SW480 (cell line): ENCODE results near the gene LASP1.
"Not testable (repeated sequence)": the region's sequence is repeated elsewhere in the genome, so short reads cannot be mapped to it uniquely, and the experiment has no call there.

Source experiments
- DNase-seq: peaks from one replicate; pipeline ENCODE4 v3.0.0-alpha.2; 2016; ENCODE audit warnings: low spot score

Gene LASP1, protein sequence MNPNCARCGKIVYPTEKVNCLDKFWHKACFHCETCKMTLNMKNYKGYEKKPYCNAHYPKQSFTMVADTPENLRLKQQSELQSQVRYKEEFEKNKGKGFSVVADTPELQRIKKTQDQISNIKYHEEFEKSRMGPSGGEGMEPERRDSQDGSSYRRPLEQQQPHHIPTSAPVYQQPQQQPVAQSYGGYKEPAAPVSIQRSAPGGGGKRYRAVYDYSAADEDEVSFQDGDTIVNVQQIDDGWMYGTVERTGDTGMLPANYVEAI

DNA sequence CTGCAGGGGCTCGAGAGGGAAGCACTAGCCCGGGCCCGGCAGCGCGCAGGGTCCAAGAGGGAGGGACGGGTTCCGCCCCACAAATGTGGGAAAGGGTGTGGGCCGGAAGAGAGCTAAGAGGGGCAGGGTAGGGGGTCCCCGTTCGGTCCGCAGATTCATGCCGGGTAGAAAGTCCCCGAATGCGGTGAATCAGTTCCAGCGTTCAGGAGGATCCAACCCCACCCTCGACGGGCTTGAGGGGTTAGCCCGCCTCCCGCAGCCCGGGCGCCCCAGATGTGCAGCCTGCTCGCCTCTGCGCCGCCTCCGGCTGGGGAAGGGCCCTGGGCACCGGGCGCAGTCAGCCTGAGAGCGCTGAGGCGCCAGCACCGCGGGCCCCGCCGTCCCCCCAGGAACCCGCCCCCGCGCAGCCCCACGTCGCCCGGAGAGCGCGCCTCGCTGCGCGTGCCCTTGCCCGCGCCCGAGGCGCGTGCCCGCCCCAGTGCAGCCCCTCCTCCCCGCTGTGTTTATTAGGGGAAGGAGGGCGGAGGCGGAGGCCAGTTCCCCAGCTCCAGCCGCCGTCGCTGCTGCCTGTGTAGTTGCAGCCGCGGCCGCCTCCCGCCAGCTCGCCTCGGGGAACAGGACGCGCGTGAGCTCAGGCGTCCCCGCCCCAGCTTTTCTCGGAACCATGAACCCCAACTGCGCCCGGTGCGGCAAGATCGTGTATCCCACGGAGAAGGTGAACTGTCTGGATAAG is at the start of gene LASP1:
Gene LASP1, plus strand, starts transcription at position 533 of the 733 bp plus-strand sequence. Its CDS starts 132 bp downstream, at position 665.
- DNase-seq: peak; percentile 89

GRCh38 chr17:38824899-38825761 is 44.7 kb upstream of the LASP1 start, which contains the start of gene CWC25:
TSS of gene CWC25 (minus strand) at chr17:38825321. CDS start at chr17:38825183, 138 bp downstream.
- peak; percentile 89 for DNase-seq

GRCh38 chr17:38825762-38826247 is 44.1 kb upstream of the LASP1 start:
- no peak for DNase-seq

- DNase-seq: no peak
These were observed 25.5 kb upstream of the LASP1 start for GRCh38 chr17:38844261-38844757.

DNA sequence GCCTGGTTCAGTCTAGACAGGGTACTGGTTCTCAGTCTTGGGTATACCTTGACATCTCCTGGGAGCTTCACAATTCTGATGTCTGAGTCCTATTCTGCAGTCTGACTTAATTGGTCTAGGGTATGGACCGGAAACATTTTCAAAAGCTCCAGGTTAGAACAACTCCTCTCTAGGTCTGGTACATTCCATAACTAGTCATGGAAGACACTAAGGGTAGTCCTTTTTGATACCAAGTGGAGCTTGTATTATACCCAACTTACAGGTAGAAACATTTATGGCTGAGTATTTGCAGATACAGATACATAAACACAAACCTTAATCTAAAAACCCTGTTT is 21.3 kb upstream of the LASP1 start:
- no peak for DNase-seq

DNA sequence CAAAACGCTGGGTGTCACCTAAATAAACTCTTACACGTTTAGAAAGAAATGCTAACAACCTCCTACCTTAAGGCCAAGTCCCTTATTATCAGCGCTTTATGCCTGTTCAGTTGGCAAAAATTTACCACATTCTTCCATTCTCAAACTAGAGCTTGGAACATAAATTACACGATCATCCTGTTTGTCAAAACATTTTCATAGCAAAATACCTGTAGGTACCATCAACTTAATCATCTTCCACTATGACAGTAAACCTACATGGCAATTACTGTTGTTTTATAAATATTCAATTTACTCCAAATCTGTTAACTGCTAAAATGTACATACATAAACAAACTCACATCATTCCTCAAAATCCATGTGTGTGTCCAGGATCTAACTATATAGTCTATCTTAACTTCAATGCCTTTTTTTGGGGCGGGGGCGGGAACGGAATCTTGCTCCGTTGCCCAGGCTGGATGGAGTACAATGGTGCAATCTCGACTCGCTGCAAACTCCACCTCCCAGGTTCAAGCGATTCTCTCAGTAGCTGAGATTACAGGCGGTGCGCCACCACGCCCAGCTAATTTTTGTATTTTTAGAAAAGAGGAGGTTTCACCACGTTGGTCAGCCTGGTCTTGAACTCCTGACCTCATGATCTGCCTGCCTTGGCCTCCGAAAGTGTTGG is 20.8 kb upstream of the LASP1 start:
- DNase-seq: no peak

DNA sequence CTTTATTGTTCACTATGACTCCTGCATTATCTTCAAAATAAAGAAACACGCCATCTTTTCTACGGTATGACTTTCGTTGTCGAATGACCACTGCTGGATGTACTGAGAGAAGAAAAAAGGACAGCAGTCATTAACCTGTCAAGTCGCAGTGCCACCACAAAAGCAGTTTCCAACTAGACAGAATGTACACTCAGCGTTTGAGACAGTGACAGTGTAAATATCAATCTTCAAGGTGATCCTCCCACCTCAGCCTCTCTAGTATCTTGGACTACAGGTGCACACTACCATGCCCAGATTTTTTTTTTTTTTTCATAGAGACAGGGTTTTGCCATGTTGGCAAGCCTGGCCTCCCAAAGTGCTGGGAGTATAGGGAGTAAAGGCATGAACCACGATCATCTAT is 19.5 kb upstream of the LASP1 start:
- DNase-seq: no peak

DNA sequence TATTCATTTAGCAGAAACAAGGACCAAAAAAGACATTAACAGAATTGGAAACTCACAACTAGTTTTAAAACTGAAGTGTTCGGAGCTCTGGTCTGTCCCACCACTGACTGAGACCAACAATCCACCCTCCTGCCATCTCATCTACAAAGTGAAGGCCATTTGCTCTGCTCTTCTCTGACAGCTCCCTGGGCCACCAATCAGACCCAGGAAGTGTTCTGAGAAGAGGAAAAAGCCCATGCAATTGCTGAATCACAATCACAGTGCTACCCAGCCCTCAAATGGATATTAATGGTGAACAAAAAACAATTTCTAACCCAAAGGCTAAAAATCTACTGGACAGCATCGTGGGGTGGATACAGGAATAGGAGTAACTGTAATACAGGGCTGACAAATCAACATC is 18.4 kb upstream of the LASP1 start:
- no peak for DNase-seq

DNA sequence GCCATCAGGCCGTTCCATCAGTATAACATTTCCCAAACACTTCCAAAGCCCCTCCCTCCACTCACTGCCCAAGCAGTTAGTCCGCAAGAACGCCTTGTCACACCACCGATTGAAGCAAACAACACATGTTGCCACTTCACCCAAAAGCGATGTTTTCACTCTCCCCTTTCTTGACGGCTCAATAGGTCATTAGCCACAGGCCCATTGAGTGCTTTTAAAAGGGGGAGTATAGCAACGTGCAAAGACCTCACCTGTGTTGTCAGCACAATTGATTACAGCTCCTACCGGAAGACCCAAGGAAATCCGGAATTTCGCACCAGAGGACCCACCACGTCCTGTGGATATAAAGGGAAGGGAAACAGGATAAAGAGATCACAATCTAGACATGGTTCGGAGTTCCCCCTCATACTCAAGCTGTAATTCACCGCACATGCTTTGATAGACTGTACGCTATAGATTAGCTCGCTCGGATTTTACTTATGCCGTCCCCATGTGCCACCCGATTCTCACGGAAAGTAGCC is 17.0 kb upstream of the LASP1 start:
- no peak for DNase-seq

- peak; percentile 98 for DNase-seq
These were observed 16.3 kb upstream of the LASP1 start, which contains the start of gene RPL23 for GRCh38 chr17:38853292-38854219. TSS of gene RPL23 (minus strand) at chr17:38853721. CDS start at chr17:38853710, 11 bp downstream.

- not testable (repeated sequence) for DNase-seq
These were observed 14.7 kb upstream of the LASP1 start for GRCh38 chr17:38855101-38855714.

- no peak for DNase-seq
These were observed 12.6 kb upstream of the LASP1 start for GRCh38 chr17:38857271-38857670.

DNA sequence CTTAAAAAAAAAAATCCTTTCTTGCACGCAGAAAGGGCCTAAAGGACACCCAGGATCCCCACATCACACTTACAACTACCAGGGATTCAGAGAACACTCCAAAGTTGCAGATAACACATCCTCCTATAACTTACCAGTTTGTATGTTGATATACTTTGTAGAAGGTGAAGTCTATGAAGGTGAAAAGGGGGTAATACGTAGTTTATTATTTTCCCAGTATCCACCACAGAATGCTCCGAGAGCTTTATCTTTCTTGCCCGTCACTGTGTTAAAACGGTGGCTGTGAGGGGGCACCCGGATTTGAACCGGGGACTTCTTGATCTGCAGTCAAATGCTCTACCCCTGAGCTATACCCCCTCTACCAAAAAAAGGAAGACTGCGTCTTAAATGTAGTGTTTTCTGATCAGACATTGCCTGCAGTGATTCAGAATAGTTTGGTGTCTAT is 8.4 kb upstream of the LASP1 start:
- DNase-seq: no peak

DNA sequence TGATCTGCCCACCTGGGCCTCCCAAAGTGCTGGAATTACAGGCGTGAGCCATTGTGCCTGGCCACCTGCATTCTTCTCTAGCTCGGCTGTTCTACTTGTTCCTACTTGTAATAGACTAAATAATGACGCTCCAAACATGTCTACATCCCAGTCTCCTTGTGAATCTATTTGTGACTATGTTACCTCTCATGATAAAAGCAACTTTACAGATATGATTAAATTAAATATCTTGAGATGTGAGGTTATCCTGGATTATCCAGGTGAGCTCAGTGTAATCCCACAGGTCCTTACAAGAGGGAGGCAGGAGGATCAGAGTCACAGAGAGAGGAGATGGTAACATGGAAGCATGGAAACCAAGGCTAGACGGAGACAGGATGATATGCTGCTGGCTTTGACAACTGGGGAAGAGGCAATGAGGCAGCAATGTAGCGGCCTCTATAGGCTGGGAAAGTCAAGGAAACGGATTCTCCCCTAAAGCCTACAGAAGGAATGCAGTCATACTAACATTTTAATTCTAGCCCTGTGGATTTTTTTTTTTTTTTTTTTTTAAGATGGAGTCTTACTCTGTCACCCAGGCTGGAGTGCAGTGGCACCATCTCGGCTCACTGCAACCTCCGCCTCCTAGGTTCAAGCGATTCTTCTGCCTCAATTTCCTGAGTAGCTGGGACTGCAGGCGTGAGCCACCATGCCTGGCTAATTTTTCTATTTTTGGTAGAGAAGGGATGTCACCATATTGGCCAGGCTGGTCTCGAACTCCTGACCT is 5.0 kb upstream of the LASP1 start:
- DNase-seq: no peak

DNA sequence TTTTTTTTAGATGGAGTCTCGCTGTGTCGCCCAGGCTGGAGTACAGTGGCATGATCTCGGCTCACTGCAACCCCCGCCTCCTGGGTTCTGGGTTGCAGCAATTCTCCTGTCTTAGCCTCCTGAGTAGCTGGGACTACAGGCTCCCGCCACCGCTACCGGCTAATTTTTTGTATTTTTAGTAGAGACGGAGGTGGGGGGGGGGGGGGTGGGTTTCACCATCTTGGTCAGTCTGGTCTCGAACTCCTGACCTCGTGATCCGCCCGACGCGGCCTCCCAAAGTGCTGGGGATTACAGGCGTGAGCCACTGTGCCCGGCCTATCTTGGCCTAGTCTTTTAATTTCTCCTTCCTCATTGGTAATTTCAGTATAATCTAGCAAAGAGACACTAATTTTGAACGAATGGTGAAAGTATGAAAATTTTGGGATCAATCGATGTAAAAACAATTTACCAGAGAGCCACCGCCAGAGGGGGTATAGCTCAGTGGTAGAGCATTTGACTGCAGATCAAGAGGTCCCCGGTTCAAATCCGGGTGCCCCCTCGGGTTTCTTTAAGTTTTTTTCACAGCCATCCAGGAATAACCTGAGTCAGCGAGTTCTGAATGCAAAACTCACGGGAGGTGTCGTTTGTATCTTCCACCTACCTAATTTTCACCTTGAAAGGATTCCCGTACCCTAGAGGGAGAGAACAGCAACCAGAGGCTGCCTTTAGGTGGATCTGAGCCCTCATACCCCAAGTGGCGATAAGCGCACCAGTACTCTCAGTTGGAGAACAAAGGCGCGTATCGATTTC is 2.5 kb upstream of the LASP1 start:
- DNase-seq: no peak

- DNase-seq: no peak
These were observed 1.7 kb upstream of the LASP1 start for GRCh38 chr17:38867968-38868816.
